T-helper 1 cell treated with Interleukin-12 subunit alpha and Interleukin-12 subunit beta and Interleukin-4 antibody, amounts not matched to agents 30 ng/mL and 1 ng/mL, for 36 hours (primary cell): ENCODE data around the gene NRIP2. TPM values are rescaled to one million over a fixed set of nuclear protein-coding genes. Genes with fewer than 3 reads are reported as not detected.

Experiments
- intact Hi-C: fragments of 100-400 bp; cut with micrococcal nuclease; formaldehyde crosslinking; loops from one replicate; pipeline ENCODE4 v1.15.1; 2024
- total RNA-seq: library from RNA; stranded (reverse); gene quantifications from 2 replicates; pipeline ENCODE4 v1.2.3, GENCODE V29; 2022

The NRIP2 gene
- total RNA-seq, 1 donor from 2014 or later: not detected

DNA sequence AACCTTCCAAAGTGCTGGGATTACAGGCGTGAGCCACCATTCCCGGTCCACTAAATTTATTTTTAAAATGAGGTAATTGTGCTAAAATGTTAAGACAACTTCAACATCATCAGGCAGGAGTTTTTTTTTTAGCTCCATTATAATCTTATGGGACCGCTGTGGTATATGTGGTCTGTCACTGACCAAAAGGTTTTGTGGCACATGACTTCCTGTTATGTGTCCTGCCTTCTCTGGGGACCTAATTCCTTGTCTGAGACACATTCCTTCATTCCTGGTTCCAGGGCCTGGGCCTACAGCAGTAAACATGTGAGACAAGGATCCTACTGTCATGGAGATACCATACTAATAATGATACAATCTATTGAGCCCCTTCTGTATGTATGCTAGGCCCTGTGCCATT lies 17.1 kb upstream of the NRIP2 start:
- intact Hi-C loops: no loop called here

DNA sequence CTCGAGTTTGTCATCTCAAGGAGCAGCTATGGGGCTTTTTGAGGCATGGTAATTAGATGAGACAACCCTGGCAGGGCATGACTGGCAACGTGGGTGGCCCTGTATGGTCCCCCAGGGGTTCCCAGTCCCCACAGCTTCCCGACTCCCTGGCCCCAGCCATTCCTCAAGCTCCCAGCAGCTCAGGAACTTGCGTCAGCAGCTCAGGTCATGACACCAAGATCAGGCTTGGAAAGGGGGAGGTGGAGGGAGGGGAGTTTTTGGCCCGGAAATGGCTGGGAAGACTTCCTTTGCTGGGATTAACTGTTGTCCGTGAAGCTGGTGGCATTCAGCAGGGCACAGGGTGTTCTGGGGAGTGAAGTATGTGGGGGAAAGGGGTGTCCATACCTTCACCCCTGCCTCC lies 10.4 kb upstream of the NRIP2 start:
- intact Hi-C loops: no loop called here

DNA sequence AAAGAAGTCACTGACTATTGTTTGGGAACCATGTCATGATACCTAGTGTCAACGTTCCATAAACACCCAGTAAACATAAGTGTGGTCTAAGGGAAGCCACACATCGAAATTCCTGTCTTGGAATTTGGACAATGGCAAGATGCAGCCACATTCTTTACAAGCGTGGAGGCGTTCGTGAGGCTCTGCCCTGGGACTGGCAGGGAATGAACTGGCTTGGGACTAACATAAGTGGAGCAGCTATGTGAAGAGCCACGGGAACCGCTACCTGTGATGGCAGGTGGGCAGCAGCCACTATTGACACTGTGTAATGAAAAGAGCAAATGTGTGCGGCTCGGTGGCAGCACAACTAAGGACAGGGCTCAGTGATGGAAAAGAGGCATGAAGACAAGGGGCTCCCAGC lies 10.0 kb upstream of the NRIP2 start:
- intact Hi-C loops: no loop called here

DNA sequence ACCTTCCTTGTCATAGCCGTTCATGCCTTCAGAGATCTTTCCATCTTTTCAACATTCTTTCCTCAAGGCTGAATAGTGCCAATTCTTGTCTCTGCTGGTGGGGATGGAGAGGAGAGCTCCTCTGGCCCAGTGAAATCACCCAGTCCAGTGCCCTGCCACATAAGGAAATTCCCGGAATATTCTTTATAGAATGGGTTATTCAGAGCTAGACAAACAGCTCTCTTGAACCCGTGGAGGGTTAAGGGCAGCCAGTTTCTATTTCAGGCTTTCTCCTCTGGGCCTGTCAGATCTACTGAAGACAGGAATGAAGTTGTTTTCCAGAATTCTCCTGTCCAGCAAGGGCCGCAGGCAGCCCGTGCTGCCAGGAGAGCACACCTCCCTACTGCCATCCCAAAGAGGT lies 8.1 kb upstream of the NRIP2 start:
- intact Hi-C loops: no loop called here

DNA sequence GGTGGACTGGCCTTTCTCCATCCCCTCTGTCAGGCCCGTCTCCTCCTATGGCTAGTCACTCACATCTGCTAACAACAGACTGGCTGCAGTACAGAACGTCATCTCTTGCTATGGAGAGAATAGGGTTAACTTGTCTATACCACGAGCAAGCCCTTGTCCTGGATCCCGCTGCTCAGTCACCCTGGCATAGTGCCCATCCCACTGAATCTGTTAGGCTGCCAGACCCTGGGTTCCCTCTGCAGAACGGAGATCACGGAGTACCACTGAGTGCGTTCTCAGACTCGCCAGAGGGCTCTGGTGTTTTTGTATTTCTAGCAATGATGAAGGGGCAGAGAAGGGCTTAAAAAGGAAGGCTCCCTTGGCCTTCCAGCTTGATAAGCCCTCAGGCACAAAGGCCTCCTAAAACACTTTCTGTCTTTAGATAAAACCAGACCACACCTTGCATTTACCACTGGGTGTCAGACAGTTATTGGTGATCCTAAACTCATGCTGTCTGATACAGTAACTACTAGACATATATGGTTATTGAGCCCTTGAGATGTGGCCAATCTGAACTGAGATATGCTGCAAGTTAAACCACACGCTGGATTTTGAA lies 6.3 kb upstream of the NRIP2 start:
- intact Hi-C loops: no loop called here

DNA sequence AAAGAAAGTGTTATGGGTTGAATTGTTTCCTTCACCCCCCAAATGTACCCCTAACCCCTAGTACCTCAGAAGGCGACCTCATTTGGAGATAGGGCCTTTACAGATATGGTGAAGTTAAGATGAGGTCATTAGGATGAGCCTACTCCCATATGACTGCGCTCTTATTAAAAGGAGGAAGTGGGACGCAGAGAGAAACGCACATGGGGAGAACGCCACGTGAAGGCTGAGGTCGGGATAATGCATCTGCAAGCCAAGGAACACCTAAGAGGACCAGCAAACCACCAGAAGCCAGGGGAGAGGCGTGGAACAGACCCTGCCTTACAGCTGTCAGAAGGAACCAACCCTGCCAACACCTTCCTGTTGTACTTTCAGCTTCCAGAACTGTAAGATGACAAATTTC lies 1.7 kb upstream of the NRIP2 start:
- intact Hi-C loops: no loop called here

DNA sequence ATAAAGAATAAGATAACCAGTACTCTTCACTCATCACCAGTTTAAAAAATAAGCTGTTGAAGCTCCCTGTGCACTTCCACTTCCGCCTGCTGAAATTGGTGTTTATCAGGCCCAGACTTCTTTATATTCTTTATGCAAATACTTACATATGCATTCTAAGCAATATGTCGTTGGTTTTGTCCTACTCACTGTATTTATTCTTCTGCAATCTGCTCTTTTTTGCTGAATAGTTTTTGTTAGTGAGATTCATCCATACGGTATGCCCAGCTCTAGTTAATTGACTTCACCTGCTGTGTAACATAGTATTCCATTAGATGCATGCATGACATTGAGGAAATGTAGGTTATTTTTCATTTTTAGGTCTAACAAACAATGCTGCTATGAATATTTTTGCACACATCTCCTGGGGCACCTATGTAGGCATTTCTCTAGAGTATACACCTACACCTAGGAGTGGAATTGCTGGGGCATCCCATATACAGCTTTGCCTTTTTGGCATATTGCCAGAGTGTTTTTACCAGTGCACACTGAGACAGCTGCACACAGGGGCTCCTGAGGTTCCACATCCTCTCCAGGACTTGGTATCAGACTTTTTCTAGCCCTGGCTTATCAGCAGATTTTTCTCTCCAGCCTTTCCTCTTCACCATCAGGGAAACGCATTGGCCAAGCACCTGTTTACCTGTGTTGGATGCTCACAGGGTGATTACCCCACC lies 1.0 kb upstream of the NRIP2 start:
- intact Hi-C loops: no loop called here

DNA sequence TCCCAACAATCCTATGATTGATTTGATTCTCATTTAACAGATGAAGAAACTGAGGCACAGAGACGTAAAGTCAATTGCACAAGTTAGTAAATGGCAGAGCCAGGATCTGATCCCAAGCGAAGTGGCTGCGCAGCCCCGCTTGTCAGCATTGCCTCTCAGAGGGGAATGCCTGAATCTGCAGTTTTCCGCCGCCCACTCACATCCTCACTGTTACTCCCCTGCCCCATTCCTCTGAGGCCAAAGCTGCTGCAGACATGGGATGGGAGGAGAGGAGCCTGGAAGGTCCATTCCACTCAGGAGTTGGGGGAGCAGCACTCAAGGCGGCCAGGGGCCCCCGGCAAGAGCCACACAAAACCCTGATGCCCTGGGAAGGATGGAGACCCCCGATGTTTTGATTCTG lies 1.0 kb downstream of the NRIP2 start:
- intact Hi-C loops: no loop called here

DNA sequence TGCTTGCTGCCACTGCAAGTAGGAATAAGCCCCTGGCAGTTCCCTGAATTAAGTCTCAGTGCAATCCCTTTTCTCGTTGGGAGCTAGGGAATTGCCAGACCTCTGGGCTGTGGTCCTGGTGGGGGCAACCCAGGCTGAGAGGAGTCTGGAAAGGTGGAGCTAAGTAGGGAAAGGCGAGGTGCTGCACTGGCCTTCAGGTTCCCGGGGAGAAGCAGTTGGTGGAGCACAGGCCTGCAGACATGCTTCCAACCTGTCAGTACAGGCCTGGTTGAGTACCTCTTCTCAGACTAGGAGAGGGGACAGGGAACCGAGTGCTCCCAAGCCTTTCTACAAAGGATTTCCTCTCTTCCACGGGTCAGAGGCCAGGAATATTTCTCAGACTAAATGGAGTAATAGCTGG lies 1.5 kb downstream of the NRIP2 start:
- intact Hi-C loops: no loop called here

DNA sequence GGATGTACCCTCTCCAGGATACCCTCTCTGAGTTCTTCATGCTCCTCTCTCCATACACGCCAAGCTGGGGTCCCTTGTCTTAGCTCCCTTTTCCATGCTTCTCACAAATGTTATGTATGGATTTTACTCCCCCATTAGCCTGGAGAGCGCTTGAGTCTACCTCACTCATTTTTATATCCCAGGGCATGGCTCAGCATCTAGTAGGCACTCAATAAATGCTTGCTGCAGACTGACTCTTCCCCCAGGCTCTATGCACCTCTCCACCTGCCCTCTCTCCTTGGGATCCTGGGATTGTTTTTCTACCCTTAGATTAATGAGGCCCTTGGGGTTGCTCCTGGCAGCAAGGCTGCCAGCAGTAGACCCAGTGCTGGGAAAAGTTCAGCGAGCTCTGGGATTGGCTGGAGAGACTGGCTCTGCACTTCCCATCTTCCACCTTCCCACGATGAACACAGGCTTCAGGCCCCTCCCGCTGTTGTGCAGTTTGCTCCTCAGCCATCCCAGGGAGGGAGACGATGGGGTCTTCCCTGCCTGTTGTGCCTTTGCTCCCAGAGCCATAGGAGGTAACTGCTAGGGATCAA lies 2.2 kb downstream of the NRIP2 start:
- intact Hi-C loops: no loop called here

DNA sequence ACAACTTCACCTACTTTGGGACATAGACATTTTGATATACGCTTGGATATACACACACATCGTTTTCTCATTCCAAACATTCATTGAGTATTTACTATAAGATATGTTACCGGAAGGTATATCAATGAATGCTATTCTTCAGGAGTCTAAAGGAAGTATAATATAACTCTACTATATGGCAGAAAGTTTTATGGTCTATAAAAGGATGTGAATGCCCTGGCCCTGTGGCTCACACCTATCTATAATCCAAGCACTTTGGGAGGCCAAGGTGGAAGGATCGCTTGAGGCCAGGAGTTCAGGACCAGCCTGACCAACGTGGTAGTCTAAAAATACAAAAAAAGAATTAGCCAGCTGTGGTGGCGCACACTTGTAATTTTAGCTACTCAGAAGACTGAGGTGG lies 5.6 kb downstream of the NRIP2 start:
- intact Hi-C loops: no loop called here

DNA sequence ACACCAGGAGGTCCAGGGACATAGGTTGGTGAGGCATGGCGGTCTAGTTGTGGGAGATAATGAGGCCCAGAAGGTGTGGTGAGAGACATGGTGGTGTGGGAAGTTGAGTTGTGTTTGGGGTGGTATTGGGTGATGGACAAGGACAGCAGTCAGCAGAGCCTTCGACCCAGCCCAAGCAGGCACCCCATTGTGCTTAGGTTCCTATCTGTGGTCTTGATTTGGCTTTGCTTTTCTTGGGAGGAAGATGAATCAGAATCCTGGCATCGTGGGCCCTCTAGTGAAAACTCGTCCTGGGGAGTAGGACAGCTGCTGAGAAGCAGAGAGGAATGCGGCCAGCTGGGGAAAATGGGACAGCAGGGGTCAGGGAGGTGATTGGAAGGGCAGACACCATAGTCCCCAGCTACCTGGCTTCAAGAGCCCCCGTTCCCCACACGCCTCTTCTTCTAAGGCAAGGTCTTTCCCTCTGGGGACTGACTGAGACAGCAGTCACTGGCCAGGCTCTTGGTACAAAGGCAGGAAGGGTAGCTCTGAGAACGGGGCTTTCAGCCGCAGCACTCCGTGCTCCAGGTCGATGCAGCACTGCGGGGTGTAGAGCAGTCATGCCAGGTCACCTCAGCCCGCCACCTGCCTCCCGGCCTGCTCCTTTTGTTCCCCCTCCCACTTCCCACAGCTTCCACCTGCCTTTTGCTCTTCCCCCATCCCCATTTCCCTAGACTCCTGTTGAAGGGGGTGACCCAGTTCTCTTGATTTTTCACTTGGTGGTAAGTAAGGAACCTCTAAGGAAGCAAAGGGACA lies 7.9 kb downstream of the NRIP2 start:
- intact Hi-C loops: no loop called here

DNA sequence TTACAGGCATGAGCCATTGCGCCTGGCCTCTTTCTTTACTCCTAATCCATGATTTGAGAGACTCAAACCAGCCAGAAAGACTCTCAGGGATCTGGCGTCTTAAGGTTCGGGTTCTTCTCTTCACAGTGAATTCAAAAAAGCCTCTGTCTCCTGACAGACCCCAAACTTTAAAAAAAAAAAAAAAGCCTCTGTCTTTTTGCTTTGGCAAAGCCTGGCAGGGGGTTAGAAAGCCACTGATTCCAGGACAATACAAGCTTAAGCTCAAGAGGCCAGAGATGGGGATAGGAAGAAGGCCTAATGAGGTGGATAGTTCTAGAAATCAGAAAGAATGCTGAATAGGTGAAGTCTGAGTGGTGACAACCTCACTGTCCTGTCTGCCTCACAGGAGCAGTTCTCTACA lies 8.8 kb downstream of the NRIP2 start:
- intact Hi-C loops: no loop called here

DNA sequence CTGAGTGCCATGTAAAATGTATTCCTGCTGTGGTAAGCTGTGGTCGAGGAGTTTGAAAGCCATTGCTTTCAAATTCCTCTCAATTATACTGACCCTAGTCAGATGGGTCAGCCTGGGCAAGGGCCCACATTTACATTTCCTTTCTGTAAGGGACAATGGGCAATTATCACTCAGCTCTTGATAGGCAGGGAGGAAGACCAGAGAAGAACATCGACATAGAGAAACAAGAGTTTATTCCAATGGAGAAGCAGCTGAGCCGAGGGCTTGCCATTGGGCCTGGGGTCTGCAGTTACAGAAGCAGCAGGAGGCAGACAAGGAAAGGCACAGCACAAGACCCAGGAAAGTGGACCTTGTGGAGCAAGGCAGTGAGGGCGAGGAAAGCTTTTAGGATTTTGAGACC lies 9.7 kb downstream of the NRIP2 start:
- intact Hi-C loops: no loop called here

DNA sequence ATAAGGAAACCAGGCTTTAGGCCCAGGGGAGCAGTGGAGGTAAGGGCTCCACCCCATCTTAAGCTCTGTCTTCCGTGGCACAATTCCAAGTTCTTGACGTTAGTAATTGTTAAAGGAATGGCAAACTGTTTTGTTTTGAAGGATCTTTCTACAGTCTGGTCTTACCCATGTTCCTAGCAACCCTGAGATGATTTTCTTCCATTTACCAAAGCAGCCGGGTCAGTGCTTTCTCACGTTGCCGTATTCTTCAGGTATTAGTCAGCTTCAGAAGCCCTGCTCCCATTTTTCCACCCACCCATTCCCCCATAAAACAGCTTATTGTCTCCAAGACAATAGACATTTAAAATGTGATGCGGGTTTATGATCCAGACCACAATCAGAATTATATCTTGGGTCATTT lies 10.3 kb downstream of the NRIP2 start:
- intact Hi-C loops: no loop called here

DNA sequence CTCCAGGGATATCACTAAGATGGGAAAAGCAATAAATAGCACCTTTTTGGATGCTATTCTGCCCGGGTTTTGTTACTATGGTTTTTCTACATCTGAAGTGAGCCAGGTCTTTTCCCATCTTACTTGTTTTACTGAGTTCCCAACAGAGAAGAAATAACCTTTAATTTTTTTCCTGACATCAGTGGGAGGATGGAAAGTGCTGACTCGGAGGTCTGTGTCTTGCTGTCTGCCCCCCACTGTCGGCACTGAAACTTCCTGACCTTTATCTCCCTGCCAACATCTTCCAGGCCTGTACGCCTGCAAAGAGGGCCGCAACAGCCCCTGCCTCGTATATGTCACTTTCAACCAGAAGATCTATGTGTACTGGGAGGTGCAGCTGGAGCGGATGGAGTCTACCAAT lies 11.4 kb downstream of the NRIP2 start:
- intact Hi-C loops: no loop called here

DNA sequence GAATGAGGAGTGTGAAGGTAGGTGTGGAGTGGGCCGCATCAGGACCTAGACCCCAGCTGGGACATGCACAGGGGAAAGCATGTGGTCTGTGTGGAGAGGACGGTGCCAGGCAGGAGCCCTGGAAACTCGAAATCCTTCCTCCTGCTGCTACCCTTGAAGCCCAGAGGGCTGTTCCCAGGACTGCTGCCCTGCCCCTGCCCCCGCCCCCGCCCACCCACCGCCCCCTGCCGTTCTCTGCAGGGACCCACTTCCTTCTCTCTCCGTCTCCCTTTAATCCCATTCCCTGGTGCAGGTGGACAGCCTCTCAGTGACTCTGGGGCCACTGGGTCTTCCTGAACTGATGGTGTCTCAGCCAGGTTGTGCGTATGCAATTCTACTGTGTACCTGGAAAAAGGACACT lies 14.4 kb downstream of the NRIP2 start:
- intact Hi-C loops: no loop called here

DNA sequence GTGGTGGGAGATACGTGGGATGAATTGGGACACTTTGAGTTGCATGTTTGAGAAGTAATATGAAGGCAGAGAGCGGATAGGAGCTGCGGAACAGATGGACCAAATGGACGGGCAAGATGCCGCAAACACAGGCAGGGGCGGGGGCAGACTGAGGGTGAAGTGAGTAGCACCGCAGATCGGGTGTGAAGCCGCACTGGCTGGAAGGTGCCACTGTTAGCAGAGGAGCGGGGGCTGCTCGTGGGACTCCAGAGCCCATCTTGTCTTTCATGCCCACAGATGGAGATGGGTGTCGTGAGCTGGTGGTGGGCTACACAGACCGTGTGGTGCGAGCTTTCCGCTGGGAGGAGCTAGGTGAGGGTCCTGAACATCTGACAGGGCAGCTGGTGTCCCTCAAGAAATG lies 15.0 kb downstream of the NRIP2 start:
- intact Hi-C loops: no loop called here

DNA sequence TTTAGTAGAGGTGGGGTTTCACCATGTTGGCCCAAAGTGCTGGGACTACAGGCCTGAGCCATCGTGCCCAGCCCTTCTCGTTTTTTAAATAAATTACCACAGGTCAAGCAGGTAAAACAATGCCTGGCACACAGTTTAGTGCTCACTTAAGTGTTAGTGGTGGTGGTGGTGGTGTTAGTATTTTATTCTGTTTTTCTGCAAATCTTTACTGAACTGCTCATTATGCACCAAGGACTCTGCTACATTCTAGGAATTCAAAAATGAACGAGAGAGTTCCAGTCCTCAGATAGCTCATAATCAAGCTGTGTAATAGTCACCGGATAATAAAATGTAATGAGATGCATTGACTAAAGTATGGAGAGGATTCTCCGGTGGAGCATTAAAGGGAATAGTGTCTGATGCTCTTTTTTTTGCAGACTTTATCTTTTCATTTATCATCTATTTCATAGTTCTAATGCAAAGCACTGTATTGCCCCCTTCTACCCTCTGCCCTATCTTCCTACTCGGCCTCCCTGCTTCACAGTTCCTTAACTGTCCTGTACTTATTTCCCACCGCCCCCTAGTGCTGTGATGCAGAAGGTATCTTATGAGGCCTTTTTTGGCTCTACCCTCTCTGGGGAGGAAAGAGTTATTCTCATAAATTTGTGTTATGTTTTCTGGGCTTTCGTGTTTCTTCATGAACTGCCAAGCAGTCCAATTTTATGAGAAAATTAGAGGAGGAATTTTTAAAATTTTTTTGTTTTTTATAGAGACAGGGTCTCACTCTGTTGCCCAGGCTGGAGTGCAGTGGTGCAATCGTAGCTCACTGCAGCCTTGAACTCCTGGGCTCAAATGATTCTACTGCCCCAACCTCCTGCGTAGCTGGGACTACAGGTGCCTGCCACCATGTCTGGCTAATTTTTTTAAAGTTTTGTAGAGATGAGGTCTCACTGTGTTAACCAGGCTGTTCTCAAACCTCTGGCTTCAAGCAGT lies 21.3 kb downstream of the NRIP2 start:
- intact Hi-C loops: loop anchor here (1.0 to 5.0 kb wide), 8 partner anchors 61 to 1725 kb away; partner anchors contain the start of genes FBXL14, FOXM1, PARP11 and RAD51AP1

DNA sequence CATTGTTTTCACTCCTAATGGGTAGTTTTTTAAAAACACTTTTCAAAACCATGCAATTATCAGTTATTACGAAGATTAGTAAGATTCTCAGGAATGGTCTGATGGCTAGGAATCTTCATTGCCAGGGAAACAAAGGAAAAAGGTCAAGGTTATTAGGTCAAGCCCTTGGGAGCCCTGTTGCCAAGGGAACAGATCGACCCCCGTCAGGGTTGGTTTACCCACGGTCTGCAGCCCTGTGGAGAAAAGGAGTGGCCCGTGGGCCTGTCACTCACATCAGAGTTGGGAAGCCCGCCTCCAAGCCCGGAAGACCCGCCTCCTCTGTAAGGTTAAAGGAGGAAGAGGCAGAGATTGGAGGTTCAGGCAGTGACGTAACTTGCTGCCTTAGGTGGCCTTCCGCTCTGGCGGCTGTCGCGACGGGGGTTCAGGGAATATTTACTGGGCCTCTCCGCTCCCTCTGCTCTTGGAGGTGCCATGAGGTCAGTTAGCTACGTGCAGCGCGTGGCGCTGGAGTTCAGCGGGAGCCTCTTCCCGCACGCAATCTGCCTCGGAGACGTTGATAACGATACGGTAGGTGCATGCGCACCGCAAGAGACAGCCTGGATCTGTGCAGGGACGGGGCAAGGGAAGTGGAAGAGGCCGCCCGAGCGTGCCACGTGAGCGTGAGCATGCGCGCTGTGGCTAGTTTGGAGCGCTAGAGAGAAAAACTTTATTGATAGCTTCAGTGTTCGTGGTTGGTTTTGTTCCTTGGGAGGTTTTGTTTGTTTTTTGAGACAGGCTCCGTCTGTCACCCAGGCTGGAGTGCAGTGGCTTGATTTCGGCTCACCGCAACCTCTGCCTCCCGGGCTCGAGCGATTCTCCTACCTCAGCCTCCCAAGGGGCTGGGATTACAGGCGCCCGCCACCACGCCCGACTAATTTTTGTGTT lies 22.3 kb downstream of the NRIP2 start, which contains the start of gene ITFG2:
Gene ITFG2, plus strand, starts transcription at position 379 of the 924 bp plus-strand sequence. Its CDS starts 93 bp downstream, at position 472.
- intact Hi-C loops: loop anchor here (1.0 to 5.0 kb wide), 15 partner anchors 18 to 1726 kb away; partner anchors contain the start of genes DCP1B, FBXL14, FKBP4 and FOXM1
